HCT116 (cell line): Measurements from ENCODE around the gene GTF3C5. TPM values are rescaled to one million over a fixed set of nuclear protein-coding genes. Genes with fewer than 3 reads are reported as not detected.
"Not testable (repeated sequence)": the region's sequence is repeated elsewhere in the genome, so short reads cannot be mapped to it uniquely, and the experiment has no call there.

Source experiments
- ATAC-seq: fragments of 200-7000 bp; cut with Tn5 transposase; 2 replicates; pipeline ENCODE4 v1.9.1; 2020; ENCODE audit warnings: mild to moderate bottlenecking, moderate library complexity
- BruUV-seq: library from RNA; stranded (reverse); fragments of 400-500 nt; replicated peaks from 2 replicates; lab custom pipeline; 2021; lab: Mats Ljungman, UMichigan
- CTCF ChIA-PET: fragments of 300-600 bp; sonication (Branson Sonifier 250); formaldehyde crosslinking; loops from one replicate; lab custom pipeline; 2021; ENCODE audit warnings: antibody characterized with exemption; lab: Charles Lee
- POLR2A ChIA-PET: fragments of 300-600, 350-600 bp; sonication (Branson Sonifier 250); formaldehyde crosslinking; loops from one replicate; lab custom pipeline; 2021; ENCODE audit warnings: antibody characterized with exemption; lab: Charles Lee
- RAD21 ChIA-PET, 2 experiments: fragments of 300-600 bp; sonication (Branson Sonifier 250); formaldehyde crosslinking; loops; one replicate each; lab custom pipeline; 2023; ENCODE audit warnings: low total read pairs in 2 of 2; ENCODE audit not compliant: uncharacterized antibody in 2 of 2, unreplicated experiment in 2 of 2, low non-redundant PET in 1 of 2; lab: Charles Lee
- DNase-seq: peaks from one replicate; pipeline ENCODE4 v3.0.0-alpha.2; 2010; ENCODE audit warnings: low read depth, low spot score
- H2AFZ ChIP-seq: fragments of 200-600 bp; shearing (Covaris generic), sonication (generic); 2 replicates; pipeline ENCODE4 v1.6.1; 2017; ENCODE audit warnings: low read depth, mixed run types, mixed read lengths, antibody characterized with exemption, low read length; ENCODE audit not compliant: poor library complexity, severe bottlenecking
- H3K27ac ChIP-seq: 2 replicates; pipeline ENCODE4 v1.5.1; 2012; ENCODE audit warnings: low read depth, low read length
- H3K27me3 ChIP-seq: fragments of 200-600 bp; sonication (generic); 2 replicates; pipeline ENCODE4 v1.6.1; 2016; ENCODE audit warnings: mixed run types, low read length, mixed read lengths; ENCODE audit not compliant: insufficient read depth
- H3K36me3 ChIP-seq, 2 experiments: fragments of 200-500 bp in 1 of 2; fragments of 200-600 bp in 1 of 2; sonication (Bioruptor generic) in 1 of 2; sonication (generic) in 1 of 2; 2 replicates each; pipeline versions ENCODE4 v1.5.1 to v1.6.1; 2014 to 2016; ENCODE audit warnings: low read length in 2 of 2, inconsistent platforms in 1 of 2, mixed read lengths in 1 of 2, mixed run types in 1 of 2; ENCODE audit not compliant: insufficient read depth in 2 of 2, control insufficient read depth in 1 of 2
- H3K4me1 ChIP-seq, 2 experiments: fragments of 200-600 bp in 1 of 2; sonication (generic) in 1 of 2; 2 replicates each; pipeline versions ENCODE4 v1.5.1 to v1.6.1; 2012 to 2017; ENCODE audit warnings: low read length in 2 of 2, inconsistent platforms in 1 of 2, mild to moderate bottlenecking in 1 of 2, mixed read lengths in 1 of 2, mixed run types in 1 of 2, moderate library complexity in 1 of 2; ENCODE audit not compliant: insufficient read depth in 2 of 2, control insufficient read depth in 1 of 2
- H3K4me2 ChIP-seq: fragments of 200-600 bp; sonication (generic); 2 replicates; pipeline ENCODE4 v1.6.1; 2017; ENCODE audit warnings: mixed run types, low read length, mixed read lengths
- H3K4me3 ChIP-seq, 2 experiments: fragments of 200-600 bp in 1 of 2; sonication (generic) in 1 of 2; replicated peaks in 1 of 2; 2 replicates each; pipeline ENCODE4 v1.5.1; 2011 to 2016; ENCODE audit warnings: low read length in 2 of 2, control low read depth in 1 of 2, low read depth in 1 of 2, mild to moderate bottlenecking in 1 of 2, mixed read lengths in 1 of 2, mixed run types in 1 of 2
- H3K79me2 ChIP-seq: fragments of 200-600 bp; sonication (generic); 2 replicates; pipeline ENCODE4 v1.6.1; 2017; ENCODE audit warnings: mild to moderate bottlenecking, mixed run types, low read length, moderate library complexity, mixed read lengths; ENCODE audit not compliant: insufficient read depth
- H3K9ac ChIP-seq: fragments of 200-600 bp; sonication (generic); 2 replicates; pipeline ENCODE4 v1.6.1; 2016; ENCODE audit warnings: low read length, mixed read lengths
- H3K9me2 ChIP-seq: fragments of 200-600 bp; sonication (generic), shearing (Covaris generic); 2 replicates; pipeline ENCODE4 v1.6.1; 2017; ENCODE audit warnings: mixed run types, mild to moderate bottlenecking, moderate library complexity; ENCODE audit not compliant: insufficient read depth
- H3K9me3 ChIP-seq, 2 experiments: fragments of 200-500 bp in 1 of 2; fragments of 200-600 bp in 1 of 2; sonication (Bioruptor generic) in 1 of 2; sonication (generic) in 1 of 2; 2 replicates each; pipeline ENCODE4 v1.6.1; 2014 to 2017; ENCODE audit warnings: low read length in 2 of 2, mixed read lengths in 2 of 2, inconsistent platforms in 1 of 2, low read depth in 1 of 2, mild to moderate bottlenecking in 1 of 2, mixed run types in 1 of 2, moderate library complexity in 1 of 2; ENCODE audit not compliant: control insufficient read depth in 1 of 2, insufficient read depth in 1 of 2
- H4K20me1 ChIP-seq: fragments of 200-600 bp; sonication (generic), shearing (Covaris generic); 2 replicates; pipeline ENCODE4 v1.6.1; 2017; ENCODE audit warnings: mixed run types, mild to moderate bottlenecking, moderate library complexity; ENCODE audit not compliant: insufficient read depth
- REST ChIP-seq: IDR thresholded peaks from 2 replicates; pipeline ENCODE4 v1.6.1; 2012; ENCODE audit warnings: low read depth
- YY1 ChIP-seq: IDR thresholded peaks from 2 replicates; pipeline ENCODE4 v1.6.1; 2011; ENCODE audit warnings: low read length, low read depth, moderate library complexity, mild to moderate bottlenecking; ENCODE audit not compliant: insufficient replicate concordance; ENCODE audit errors: extremely low read depth
- ZBTB33 ChIP-seq: IDR thresholded peaks from 2 replicates; pipeline ENCODE4 v1.6.1; 2011; ENCODE audit warnings: mild to moderate bottlenecking, low read length, moderate library complexity; ENCODE audit not compliant: insufficient replicate concordance; ENCODE audit errors: extremely low read depth
- intact Hi-C: fragments of 100-400 bp; cut with micrococcal nuclease; formaldehyde crosslinking; loops from 2 replicates; pipeline ENCODE4 v1.10.0; 2022
- total RNA-seq: library from RNA; stranded (reverse); gene quantifications from one replicate; pipeline ENCODE4 v1.2.1, GENCODE V29; 2021; ENCODE audit not compliant: unreplicated experiment

Gene GTF3C5
- total RNA-seq, 1 experiment from 2014 or later, result 95.1 TPM

GRCh38 chr9:133083688-133084087 lies 52.9 kb downstream of the GTF3C5 start:
- H2AFZ ChIP-seq, RAD21 ChIA-PET, intact Hi-C loops, H3K9me2 ChIP-seq, H3K9me3 ChIP-seq, POLR2A ChIA-PET, H3K27ac ChIP-seq, DNase-seq, CTCF ChIA-PET, H3K4me2 ChIP-seq, H4K20me1 ChIP-seq, H3K4me3 ChIP-seq, H3K27me3 ChIP-seq, BruUV-seq, ATAC-seq, H3K36me3 ChIP-seq, H3K4me1 ChIP-seq, H3K79me2 ChIP-seq, H3K9ac ChIP-seq: not testable (repeated sequence)

- H3K9me3 ChIP-seq, ATAC-seq, H3K4me2 ChIP-seq, H3K36me3 ChIP-seq, BruUV-seq, DNase-seq, RAD21 ChIA-PET, H3K27ac ChIP-seq, H4K20me1 ChIP-seq, H2AFZ ChIP-seq, H3K4me3 ChIP-seq, intact Hi-C loops, H3K9me2 ChIP-seq, POLR2A ChIA-PET, H3K79me2 ChIP-seq, H3K9ac ChIP-seq, H3K4me1 ChIP-seq, H3K27me3 ChIP-seq, CTCF ChIA-PET: not testable (repeated sequence)
Measured at GRCh38 chr9:133086212-133086860, 55.5 kb downstream of the GTF3C5 start.

GRCh38 chr9:133086894-133087293 lies 56.1 kb downstream of the GTF3C5 start:
- ChIA-PET RAD21 (no interaction called here), CTCF (no interaction called here), POLR2A (no interaction called here)
- Histone ChIP-seq H3K4me3 (no peak overlapping the region), H3K4me2 (no peak overlapping the region), H2AFZ (no peak overlapping the region), H3K79me2 (no peaks in the 10 kb centered on the region), H3K9me2 (no peaks in the 10 kb centered on the region), H3K9ac (no peak overlapping the region), H3K27ac (no peak overlapping the region), H4K20me1 (no peaks in the 10 kb centered on the region), H3K9me3 (no peaks in the 10 kb centered on the region), H3K27me3 (no peaks in the 10 kb centered on the region), H3K36me3 (no peaks in the 10 kb centered on the region), H3K4me1 (no peaks in the 10 kb centered on the region)
- no peak for DNase-seq
- TF ChIP-seq REST (no peak), ZBTB33 (no peak), YY1 (no peak)
- ATAC-seq, result no peak
- intact Hi-C loops, result no loop called here
- BruUV-seq, result no TSS peak
